HepG2 (cell line): ENCODE measurements around the gene CEP97. TPM values are rescaled to one million over a fixed set of nuclear protein-coding genes. Genes with fewer than 3 reads are reported as not detected.

Source experiments
- ATAC-seq: fragments of 200-7000 bp; cut with Tn5 transposase; 3 replicates; pipeline ENCODE4 v1.9.1; 2020; ENCODE audit warnings: mild to moderate bottlenecking, moderate library complexity
- BruUV-seq: library from RNA; stranded (reverse); fragments of 400-500 nt; replicated peaks from 2 replicates; lab custom pipeline; 2021; lab: Mats Ljungman, UMichigan
- CTCF ChIA-PET: fragments of 300-600 bp; formaldehyde crosslinking; extraction: SDS; loops from one replicate; lab custom pipeline; 2021; ENCODE audit warnings: low total read pairs, inconsistent platforms, low intra/inter-chr PET ratio; lab: Yijun Ruan, JAX
- POLR2A ChIA-PET: fragments of 350-600 bp; sonication (Branson Sonifier 250); formaldehyde crosslinking; loops from one replicate; lab custom pipeline; 2020; ENCODE audit warnings: antibody characterized with exemption, inconsistent platforms; lab: Yijun Ruan, JAX
- DNase-seq: peaks from one replicate; pipeline ENCODE4 v3.0.0-alpha.2; 2015; ENCODE audit warnings: low spot score
- FAIRE-seq: peaks from 3 replicates; lab custom pipeline; 2011; peaks lifted over from hg19 to GRCh38; lab: Jason Lieb, UNC
- H2AFZ ChIP-seq: one replicate; pipeline ENCODE4 v1.6.1; 2011; ENCODE audit warnings: low read length, inconsistent platforms
- H3K27ac ChIP-seq: fragments of 300-600 bp; 3 replicates; pipeline ENCODE4 v1.8.0; 2011; ENCODE audit warnings: mixed run types, mild to moderate bottlenecking, mixed read lengths, low read length, inconsistent platforms; ENCODE audit not compliant: insufficient read depth; ENCODE audit errors: extremely low read length
- H3K27me3 ChIP-seq, 2 experiments: fragments of 200-600 bp in 1 of 2; 2 replicates in 1 of 2; 3 replicates in 1 of 2; pipeline versions ENCODE4 v1.6.0 to v1.8.0; 2011; ENCODE audit warnings: low read length in 2 of 2, mild to moderate bottlenecking in 2 of 2, moderate library complexity in 2 of 2, inconsistent platforms in 1 of 2; ENCODE audit not compliant: insufficient read depth in 2 of 2, control insufficient read depth in 1 of 2
- H3K36me3 ChIP-seq, 2 experiments: fragments of 200-600 bp in 1 of 2; replicated peaks in 1 of 2; 2 replicates in 1 of 2; 3 replicates in 1 of 2; pipeline versions ENCODE4 v1.5.1 to v1.8.0; 2011; ENCODE audit warnings: low read length in 2 of 2, inconsistent platforms in 1 of 2; ENCODE audit not compliant: insufficient read depth in 2 of 2, control insufficient read depth in 1 of 2
- H3K4me1 ChIP-seq: 2 replicates; pipeline ENCODE4 v1.5.1; 2012; ENCODE audit warnings: low read length, inconsistent platforms; ENCODE audit not compliant: insufficient read depth
- H3K4me2 ChIP-seq: 2 replicates; pipeline ENCODE4 v1.6.0; 2011; ENCODE audit warnings: low read depth, low read length, inconsistent platforms
- H3K4me3 ChIP-seq, 3 experiments: fragments of 200-600 bp in 1 of 3; sonication (generic), shearing (Covaris generic) in 1 of 3; replicated peaks in 1 of 3; 2 replicates each; pipeline ENCODE4 v1.5.1; 2011 to 2016; ENCODE audit warnings: low read length in 3 of 3, inconsistent platforms in 2 of 3, low read depth in 2 of 3, mild to moderate bottlenecking in 2 of 3, control low read depth in 1 of 3, mixed read lengths in 1 of 3; ENCODE audit not compliant: insufficient read depth in 1 of 3
- H3K79me2 ChIP-seq: one replicate; pipeline ENCODE4 v1.6.1; 2011; ENCODE audit warnings: low read length, inconsistent platforms; ENCODE audit not compliant: insufficient read depth
- H3K9ac ChIP-seq: 2 replicates; pipeline ENCODE4 v1.6.0; 2011; ENCODE audit warnings: mild to moderate bottlenecking, low read depth, low read length, inconsistent platforms; ENCODE audit not compliant: insufficient read depth
- H3K9me3 ChIP-seq: 2 replicates; pipeline ENCODE4 v1.5.1; 2012; ENCODE audit warnings: mild to moderate bottlenecking, low read length
- H4K20me1 ChIP-seq: 2 replicates; pipeline ENCODE4 v1.6.0; 2011; ENCODE audit warnings: inconsistent platforms, mild to moderate bottlenecking, low read length, moderate library complexity; ENCODE audit not compliant: insufficient read depth
- KLF9 ChIP-seq: IDR thresholded peaks from 2 replicates; pipeline ENCODE4 v1.6.1; 2016; ENCODE audit warnings: low read depth
- PCBP1 ChIP-seq: fragments of 200-400 bp; formaldehyde crosslinking; IDR thresholded peaks from 2 replicates; pipeline ENCODE4 v1.6.1; 2017; ENCODE audit warnings: mild to moderate bottlenecking, low read depth, low read length, borderline replicate concordance
- SMAD1 ChIP-seq: sonication (generic); formaldehyde crosslinking; IDR thresholded peaks from 2 replicates; pipeline ENCODE4 v1.4.0; 2020; ENCODE audit warnings: missing genetic modification reagents, low read depth, mild to moderate bottlenecking, borderline replicate concordance
- ZNF317 ChIP-seq: sonication (generic); formaldehyde crosslinking; IDR thresholded peaks from 2 replicates; pipeline ENCODE4 v1.5.0; 2020; ENCODE audit warnings: mild to moderate bottlenecking, missing genetic modification reagents
- ZNF451 ChIP-seq: sonication (generic); formaldehyde crosslinking; IDR thresholded peaks from 2 replicates; pipeline ENCODE4 v1.5.0; 2020; ENCODE audit warnings: mild to moderate bottlenecking, missing genetic modification reagents
- ZNF546 ChIP-seq: sonication (generic); formaldehyde crosslinking; conservative IDR thresholded peaks from 2 replicates; pipeline ENCODE4 v1.8.1; 2023; ENCODE audit warnings: mild to moderate bottlenecking, missing genetic modification reagents
- ZNF761 ChIP-seq: sonication (generic); formaldehyde crosslinking; conservative IDR thresholded peaks from 2 replicates; pipeline ENCODE4 v1.4.0; 2020; ENCODE audit warnings: mild to moderate bottlenecking, missing genetic modification reagents
- WGBS: methylation state at CpG from one replicate; pipeline ENCODE4 v1.1.6; 2017; ENCODE audit warnings: low lambda C conversion rate; 5-methylcytosine and 5-hydroxymethylcytosine counted together
- in situ Hi-C: cut with HindIII; loops from 2 replicates; pipeline ENCODE4 v1.10.0; 2017; ENCODE audit warnings: low pct_unique_long_range_greater_than_20kb; ENCODE audit not compliant: extremely low pct_ligation_motif_present
- intact Hi-C: fragments of 100-400 bp; cut with micrococcal nuclease; formaldehyde crosslinking; loops from one replicate; pipeline ENCODE4 v1.10.0; 2022; ENCODE audit not compliant: unreplicated experiment
- polyA plus RNA-seq, 8 experiments: library from polyadenylated mRNA; depleted of rRNA in 3 of 8; stranded (reverse) in 7 of 8; unstranded in 1 of 8; fragments of >200 nt; fragmentation: Illumina TruSeq in 4 of 8; extraction: Trizol in 4 of 8; gene quantifications; 2 replicates each; pipeline versions ENCODE4 v1.2.1 to v1.2.3, GENCODE V29; 2011 to 2016; ENCODE audit warnings: low read depth in 4 of 8, missing spikeins in 1 of 8, mixed read lengths in 1 of 8; ENCODE audit not compliant: insufficient read depth in 1 of 8
- total RNA-seq, 5 experiments: library from RNA; depleted of rRNA; stranded (reverse); fragments of >200 nt; fragmentation: Illumina TruSeq; extraction: Trizol; gene quantifications; 2 replicates each; pipeline ENCODE4 v1.2.3, GENCODE V29; 2016; ENCODE audit warnings: low read depth in 1 of 5
- TF ChIP-seq, protein P1 (sequence below): sonication (generic); IDR thresholded peaks from 2 replicates; pipeline ENCODE4 v1.6.1; 2016; ENCODE audit warnings: low read depth, borderline replicate concordance
- TF ChIP-seq, protein P2 (sequence below): sonication (generic); formaldehyde crosslinking; IDR thresholded peaks from 2 replicates; pipeline ENCODE4 v1.8.0; 2022; ENCODE audit warnings: missing genetic modification reagents, low read depth, mild to moderate bottlenecking, borderline replicate concordance
- TF ChIP-seq, protein P3 (sequence below): sonication (generic); formaldehyde crosslinking; IDR thresholded peaks from 2 replicates; pipeline ENCODE4 v1.4.0; 2020; ENCODE audit warnings: missing genetic modification reagents
- TF ChIP-seq, protein P4 (sequence below): sonication (generic); formaldehyde crosslinking; IDR thresholded peaks from 2 replicates; pipeline ENCODE4 v1.4.0; 2020; ENCODE audit warnings: missing genetic modification reagents
- TF ChIP-seq, protein P5 (sequence below): IDR thresholded peaks from 2 replicates; pipeline ENCODE4 v1.6.1; 2016
- TF ChIP-seq, protein P6 (sequence below): sonication (generic); formaldehyde crosslinking; IDR thresholded peaks from 2 replicates; pipeline ENCODE4 v1.4.0; 2020; ENCODE audit warnings: missing genetic modification reagents

CEP97 gene
- total and polyA plus RNA-seq, 2 of the 13 experiments (the other 11 are each of a cell fraction or from before 2014, with no cell fraction given) = 0.99 to 6.5 TPM

DNA sequence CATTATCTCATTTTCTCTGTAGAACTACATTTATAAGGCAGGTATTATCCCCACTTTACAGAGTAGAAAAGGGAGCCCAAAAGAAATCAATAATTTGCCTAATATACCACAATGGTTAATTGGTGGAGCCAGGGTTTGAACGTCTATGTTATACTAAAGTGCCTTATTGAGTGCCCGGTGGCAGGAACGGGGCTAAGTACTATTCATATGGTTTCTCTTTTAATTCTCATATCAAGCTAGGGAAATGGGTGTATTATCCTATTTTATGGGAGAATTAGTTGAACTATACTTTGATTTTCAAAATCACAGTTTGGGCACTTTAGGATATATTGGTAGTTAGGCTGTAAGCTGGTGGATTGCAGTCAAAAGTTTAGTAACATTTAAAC, 1.5 kb downstream of the CEP97 start:
- DNase-seq = no peak
- peak overlapping the region; percentile 65 for H3K9ac ChIP-seq
- H3K9me3 ChIP-seq = no peaks in the 10 kb centered on the region
- in situ Hi-C loops (no loop called here), intact Hi-C loops (loop anchor here (2.0 kb wide), 1 partner anchor 39 kb away; the partner anchor contains the start of gene RPL24)
- peaks cover 26% of the 10 kb centered on the region for H3K4me1 ChIP-seq
- H2AFZ ChIP-seq = no peak overlapping the region
- no peak overlapping the region for H3K27ac ChIP-seq
- BruUV-seq = TSS peak; percentile 56
- ChIA-PET CTCF (no interaction called here), POLR2A (no interaction called here)
- H3K79me2 ChIP-seq = no peaks in the 10 kb centered on the region
- ATAC-seq = no peak
- 61% methylated on average over 3 of the region's 3 CpGs for WGBS
- TF ChIP-seq ZNF451 (CRISPR knock-in tag) = no peak
- TF ChIP-seq KLF9 (CRISPR knock-in tag) = no peak
- TF ChIP-seq ZNF546 (CRISPR knock-in tag) = no peak
- TF ChIP-seq, protein P1, sequence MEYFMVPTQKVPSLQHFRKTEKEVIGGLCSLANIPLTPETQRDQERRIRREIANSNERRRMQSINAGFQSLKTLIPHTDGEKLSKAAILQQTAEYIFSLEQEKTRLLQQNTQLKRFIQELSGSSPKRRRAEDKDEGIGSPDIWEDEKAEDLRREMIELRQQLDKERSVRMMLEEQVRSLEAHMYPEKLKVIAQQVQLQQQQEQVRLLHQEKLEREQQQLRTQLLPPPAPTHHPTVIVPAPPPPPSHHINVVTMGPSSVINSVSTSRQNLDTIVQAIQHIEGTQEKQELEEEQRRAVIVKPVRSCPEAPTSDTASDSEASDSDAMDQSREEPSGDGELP = no peak
- no peak for TF ChIP-seq ZNF761 (CRISPR knock-in tag)
- TF ChIP-seq, protein P2, sequence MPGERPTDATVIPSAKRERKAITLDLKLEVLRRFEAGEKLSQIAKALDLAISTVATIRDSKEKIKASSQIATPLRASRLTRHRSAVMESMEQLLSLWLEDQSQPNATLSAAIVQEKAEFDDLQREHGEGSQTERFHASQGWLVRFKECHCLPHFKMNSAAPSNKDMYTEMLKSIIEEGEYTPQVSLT (CRISPR knock-in tag) = no peak
- TF ChIP-seq, protein P3, sequence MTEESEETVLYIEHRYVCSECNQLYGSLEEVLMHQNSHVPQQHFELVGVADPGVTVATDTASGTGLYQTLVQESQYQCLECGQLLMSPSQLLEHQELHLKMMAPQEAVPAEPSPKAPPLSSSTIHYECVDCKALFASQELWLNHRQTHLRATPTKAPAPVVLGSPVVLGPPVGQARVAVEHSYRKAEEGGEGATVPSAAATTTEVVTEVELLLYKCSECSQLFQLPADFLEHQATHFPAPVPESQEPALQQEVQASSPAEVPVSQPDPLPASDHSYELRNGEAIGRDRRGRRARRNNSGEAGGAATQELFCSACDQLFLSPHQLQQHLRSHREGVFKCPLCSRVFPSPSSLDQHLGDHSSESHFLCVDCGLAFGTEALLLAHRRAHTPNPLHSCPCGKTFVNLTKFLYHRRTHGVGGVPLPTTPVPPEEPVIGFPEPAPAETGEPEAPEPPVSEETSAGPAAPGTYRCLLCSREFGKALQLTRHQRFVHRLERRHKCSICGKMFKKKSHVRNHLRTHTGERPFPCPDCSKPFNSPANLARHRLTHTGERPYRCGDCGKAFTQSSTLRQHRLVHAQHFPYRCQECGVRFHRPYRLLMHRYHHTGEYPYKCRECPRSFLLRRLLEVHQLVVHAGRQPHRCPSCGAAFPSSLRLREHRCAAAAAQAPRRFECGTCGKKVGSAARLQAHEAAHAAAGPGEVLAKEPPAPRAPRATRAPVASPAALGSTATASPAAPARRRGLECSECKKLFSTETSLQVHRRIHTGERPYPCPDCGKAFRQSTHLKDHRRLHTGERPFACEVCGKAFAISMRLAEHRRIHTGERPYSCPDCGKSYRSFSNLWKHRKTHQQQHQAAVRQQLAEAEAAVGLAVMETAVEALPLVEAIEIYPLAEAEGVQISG (CRISPR knock-in tag) = no peak
- TF ChIP-seq, protein P4, sequence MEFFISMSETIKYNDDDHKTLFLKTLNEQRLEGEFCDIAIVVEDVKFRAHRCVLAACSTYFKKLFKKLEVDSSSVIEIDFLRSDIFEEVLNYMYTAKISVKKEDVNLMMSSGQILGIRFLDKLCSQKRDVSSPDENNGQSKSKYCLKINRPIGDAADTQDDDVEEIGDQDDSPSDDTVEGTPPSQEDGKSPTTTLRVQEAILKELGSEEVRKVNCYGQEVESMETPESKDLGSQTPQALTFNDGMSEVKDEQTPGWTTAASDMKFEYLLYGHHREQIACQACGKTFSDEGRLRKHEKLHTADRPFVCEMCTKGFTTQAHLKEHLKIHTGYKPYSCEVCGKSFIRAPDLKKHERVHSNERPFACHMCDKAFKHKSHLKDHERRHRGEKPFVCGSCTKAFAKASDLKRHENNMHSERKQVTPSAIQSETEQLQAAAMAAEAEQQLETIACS (CRISPR knock-in tag) = no peak
- no peak for TF ChIP-seq ZNF317 (CRISPR knock-in tag)
- TF ChIP-seq SMAD1 (CRISPR knock-in tag) = no peak
- TF ChIP-seq PCBP1 = no peak
- TF ChIP-seq, protein P5, sequence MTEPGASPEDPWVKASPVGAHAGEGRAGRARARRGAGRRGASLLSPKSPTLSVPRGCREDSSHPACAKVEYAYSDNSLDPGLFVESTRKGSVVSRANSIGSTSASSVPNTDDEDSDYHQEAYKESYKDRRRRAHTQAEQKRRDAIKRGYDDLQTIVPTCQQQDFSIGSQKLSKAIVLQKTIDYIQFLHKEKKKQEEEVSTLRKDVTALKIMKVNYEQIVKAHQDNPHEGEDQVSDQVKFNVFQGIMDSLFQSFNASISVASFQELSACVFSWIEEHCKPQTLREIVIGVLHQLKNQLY (CRISPR knock-in tag) = no peak
- TF ChIP-seq, protein P6, sequence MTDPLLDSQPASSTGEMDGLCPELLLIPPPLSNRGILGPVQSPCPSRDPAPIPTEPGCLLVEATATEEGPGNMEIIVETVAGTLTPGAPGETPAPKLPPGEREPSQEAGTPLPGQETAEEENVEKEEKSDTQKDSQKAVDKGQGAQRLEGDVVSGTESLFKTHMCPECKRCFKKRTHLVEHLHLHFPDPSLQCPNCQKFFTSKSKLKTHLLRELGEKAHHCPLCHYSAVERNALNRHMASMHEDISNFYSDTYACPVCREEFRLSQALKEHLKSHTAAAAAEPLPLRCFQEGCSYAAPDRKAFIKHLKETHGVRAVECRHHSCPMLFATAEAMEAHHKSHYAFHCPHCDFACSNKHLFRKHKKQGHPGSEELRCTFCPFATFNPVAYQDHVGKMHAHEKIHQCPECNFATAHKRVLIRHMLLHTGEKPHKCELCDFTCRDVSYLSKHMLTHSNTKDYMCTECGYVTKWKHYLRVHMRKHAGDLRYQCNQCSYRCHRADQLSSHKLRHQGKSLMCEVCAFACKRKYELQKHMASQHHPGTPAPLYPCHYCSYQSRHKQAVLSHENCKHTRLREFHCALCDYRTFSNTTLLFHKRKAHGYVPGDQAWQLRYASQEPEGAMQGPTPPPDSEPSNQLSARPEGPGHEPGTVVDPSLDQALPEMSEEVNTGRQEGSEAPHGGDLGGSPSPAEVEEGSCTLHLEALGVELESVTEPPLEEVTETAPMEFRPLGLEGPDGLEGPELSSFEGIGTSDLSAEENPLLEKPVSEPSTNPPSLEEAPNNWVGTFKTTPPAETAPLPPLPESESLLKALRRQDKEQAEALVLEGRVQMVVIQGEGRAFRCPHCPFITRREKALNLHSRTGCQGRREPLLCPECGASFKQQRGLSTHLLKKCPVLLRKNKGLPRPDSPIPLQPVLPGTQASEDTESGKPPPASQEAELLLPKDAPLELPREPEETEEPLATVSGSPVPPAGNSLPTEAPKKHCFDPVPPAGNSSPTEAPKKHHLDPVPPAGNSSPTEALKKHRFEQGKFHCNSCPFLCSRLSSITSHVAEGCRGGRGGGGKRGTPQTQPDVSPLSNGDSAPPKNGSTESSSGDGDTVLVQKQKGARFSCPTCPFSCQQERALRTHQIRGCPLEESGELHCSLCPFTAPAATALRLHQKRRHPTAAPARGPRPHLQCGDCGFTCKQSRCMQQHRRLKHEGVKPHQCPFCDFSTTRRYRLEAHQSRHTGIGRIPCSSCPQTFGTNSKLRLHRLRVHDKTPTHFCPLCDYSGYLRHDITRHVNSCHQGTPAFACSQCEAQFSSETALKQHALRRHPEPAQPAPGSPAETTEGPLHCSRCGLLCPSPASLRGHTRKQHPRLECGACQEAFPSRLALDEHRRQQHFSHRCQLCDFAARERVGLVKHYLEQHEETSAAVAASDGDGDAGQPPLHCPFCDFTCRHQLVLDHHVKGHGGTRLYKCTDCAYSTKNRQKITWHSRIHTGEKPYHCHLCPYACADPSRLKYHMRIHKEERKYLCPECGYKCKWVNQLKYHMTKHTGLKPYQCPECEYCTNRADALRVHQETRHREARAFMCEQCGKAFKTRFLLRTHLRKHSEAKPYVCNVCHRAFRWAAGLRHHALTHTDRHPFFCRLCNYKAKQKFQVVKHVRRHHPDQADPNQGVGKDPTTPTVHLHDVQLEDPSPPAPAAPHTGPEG (CRISPR knock-in tag) = no peak
- peak overlapping the region; percentile 78 for H3K4me2 ChIP-seq
- no peak for FAIRE-seq
- peak overlapping the region; percentile 81 to 86 (median 82); a peak in 4 of 6 replicates for H3K4me3 ChIP-seq
- peaks cover 0 to 6% of the 10 kb centered on the region in 2 experiments; a peak in 2 of 5 replicates for H3K36me3 ChIP-seq
- H4K20me1 ChIP-seq = no peaks in the 10 kb centered on the region
- no peaks in the 10 kb centered on the region; a peak in 1 of 5 replicates for H3K27me3 ChIP-seq
